GM18907 (cell line): ENCODE results near the gene GCK.

Experiments used
- ATAC-seq: cut with Tn5 transposase; IDR thresholded peaks from one replicate; pipeline ENCODE4 v1.9.1; 2021; ENCODE audit warnings: mild to moderate bottlenecking, moderate library complexity; ENCODE audit not compliant: unreplicated experiment

GCK gene

DNA sequence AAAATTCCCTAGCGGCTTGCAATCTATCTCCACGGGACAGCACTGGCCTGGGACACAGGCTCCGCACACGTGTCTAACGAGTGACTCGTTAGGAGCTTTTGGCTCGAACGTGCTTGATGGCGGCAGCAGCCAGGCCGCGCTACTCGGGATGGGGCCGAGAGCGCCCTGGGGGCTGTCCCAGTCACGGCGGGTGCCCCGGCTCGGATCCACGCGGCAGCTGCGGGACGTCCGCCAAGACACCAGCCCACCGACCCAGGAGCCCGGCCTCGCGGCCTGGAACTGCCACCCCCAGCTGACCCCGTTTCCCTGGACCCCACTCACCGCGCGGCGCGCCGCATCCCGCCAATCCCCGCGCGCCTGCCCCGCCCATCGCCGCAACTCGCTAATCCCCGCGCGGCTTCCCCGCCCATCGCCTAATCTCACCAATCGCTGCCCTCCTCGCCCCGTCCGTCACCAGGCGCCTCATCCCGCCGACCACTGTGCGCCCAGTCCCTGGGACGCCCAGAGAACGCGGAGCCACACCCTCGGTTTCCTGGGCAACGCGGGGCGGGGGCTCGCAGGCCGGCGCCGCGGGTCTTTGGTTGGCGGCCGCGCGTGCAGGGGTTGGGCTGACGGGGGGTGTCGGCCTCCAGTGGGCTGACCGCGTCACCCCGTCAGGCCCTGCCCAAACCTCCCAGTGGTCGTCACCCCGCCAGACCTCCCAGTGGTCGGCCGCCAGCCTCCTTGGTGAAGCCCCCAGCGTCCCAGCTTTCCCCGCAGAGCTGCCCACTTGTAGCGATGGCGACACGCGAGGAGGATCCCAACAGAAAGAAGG lies 65.8 kb downstream of the GCK start, which contains the start of gene POLD2:
POLD2 (minus strand) TSS at position 359 of the 814 bp plus-strand sequence. CDS start 1,495 bp downstream, outside the sequence.
- ATAC-seq: peak; percentile 97

DNA sequence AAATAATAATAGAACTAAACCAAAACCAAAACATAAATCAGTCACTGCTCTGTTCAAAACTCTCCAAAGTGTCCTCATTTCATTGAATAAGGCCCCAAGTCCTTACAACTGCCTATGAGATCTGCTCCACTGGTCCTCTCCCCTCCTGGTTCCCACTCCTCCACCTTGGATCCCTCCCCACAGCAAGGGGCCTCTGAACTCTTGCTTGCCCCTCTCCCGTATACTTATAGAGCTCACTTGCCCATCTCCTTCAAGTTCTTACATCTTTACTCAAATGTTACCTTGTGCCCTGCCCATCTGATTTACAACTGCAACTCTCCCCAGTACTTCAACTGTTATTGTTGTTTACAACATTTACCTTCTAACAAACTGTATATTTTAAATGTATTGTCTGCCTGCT lies 66.7 kb downstream of the GCK start:
- ATAC-seq: no peak

DNA sequence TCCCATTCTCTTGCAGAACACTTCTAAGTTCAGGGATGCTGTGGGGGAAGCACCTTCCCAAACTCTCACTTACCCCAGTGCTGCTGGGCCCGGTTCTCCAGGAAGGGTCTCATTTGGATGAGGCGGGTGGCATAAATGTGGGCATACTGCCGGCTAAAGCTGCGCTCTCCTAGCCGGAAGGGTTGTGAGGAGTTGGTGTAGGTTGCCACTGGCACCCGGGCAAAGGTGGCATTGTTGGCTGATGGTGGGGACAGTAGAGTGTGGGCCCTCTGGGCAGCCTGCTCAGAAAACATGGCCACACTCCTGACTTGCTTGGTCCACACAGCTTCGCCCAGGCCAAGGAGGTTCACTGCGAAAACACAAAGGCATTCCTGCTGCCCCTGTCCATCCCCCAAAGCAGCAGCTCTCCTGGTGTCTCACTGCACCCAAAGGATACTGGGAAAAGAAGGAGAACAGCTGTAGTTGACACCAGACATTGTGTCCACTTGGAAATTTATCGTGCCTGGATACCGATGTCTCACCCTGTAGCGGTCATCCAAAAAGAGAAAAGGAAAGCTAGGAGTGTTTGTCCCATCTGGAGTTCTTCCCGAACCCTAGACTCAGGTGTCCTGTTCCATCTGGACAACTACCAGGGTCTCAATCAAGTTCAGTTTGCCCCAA lies 67.3 kb downstream of the GCK start:
- ATAC-seq: no peak

DNA sequence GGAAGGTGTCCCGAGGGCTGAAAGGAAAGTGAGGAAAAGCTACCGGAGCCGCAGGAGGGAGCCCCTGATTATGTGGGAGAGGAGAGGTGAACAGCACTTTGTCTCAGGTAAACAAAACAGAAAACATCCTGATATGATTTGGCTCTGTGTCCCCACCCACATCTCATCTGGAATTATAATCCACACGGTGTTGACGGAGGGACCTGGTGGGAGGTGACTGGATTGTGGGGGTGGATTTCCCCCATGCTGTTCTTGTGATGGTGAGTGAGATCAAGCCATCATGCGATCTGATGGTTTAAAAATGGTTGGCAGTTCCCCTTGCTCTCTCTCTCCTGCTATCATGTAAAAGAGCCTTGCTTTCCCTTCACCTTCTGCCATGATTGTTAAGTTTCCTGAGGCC lies 68.8 kb downstream of the GCK start:
- ATAC-seq: no peak

DNA sequence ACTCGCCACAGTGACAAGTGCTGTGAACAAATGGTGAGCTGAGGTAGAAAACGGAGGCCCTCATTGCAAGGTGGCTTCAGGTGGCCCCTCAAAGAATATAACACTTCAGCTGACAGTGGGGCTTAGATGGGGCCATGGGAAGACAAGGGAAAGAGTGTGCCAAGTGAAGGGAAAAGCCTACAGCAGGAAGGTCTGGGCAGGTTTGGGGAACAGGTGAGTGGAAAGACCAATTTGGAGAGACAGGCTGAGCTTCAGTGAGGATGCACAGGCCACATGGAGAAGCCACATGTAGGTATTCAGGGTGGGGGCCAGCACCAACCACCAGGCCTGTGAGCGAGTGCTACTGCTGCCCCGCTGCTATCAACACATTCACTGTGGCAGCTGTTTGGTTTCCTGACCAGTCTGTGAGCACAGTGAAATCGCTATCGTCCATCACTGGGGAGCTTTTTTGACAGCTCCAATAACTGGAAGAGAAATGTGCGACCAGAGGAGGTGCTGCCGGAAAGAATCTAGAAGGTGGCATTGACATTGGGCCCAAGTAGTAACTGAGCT lies 69.3 kb downstream of the GCK start:
- no peak for ATAC-seq

DNA sequence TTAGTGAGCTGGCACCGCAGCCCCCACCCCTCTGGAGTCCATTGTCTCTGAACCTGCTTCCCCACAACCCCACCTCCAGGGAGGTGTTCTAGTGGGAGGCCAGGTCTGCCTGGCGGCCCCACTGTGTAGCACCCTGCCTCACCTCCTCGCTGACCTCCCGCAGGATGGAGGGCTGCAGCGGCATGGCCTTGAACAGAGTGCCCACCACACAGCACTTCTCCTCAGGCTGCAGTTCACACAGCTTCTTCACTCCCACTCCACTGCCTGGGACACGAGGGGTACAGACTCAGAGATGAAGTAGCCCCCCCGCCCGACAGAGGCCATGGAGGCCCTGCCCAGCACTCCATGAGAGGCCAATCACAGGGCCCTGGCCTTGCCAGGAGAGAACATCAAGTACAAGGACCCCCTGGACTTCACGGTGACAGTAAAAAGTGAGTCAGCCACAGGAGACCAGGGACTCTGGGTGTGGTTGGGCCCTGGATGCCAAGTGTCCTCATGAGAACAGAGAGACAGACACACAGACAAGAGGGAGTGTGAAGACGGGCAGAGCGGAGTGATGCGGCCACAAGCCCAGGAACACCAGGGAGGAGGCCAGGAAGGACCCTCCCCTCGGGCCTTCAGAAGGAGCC lies 71.3 kb downstream of the GCK start:
- ATAC-seq: no peak

DNA sequence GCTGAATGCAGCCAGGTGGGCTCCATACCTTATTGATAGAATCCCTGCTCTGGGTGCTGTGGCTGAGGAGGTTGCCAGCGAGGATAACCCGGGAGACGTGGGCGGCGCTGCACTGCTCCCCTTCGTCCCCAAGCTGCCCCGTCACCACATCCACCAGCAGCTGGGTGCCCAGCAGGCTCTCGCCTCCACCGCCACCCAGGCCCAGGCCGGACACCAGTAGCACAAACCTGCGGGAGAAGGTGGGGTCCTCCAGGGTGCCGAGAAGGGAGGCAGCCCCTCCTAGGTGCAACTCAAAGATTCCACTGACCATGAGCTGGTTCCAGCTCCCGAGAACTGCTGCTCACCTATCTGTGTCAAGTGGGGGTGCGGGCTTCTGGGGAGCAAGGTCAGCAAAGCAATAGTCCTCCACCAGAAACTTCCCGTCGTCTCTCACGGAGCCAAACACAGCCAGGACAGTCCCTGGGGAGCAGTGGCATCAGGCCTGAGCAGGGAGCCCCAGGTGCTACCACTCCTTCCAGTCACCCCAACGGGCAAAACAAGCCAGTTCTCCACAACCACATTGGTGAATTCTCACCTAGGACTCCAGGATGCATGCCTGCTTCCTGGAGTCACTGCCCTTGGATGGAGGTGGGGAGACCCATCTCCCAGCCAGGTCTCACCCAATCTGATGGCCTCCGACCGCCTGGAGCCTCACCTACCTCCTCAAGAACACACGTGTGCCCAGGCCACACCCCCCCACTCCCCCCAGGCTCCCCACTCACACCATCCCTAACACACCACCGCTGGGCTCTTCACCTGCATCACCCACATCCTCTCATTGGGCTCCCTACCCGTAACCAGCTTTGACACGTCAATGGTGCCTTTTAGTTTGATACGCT lies 72.2 kb downstream of the GCK start:
- ATAC-seq: no peak

DNA sequence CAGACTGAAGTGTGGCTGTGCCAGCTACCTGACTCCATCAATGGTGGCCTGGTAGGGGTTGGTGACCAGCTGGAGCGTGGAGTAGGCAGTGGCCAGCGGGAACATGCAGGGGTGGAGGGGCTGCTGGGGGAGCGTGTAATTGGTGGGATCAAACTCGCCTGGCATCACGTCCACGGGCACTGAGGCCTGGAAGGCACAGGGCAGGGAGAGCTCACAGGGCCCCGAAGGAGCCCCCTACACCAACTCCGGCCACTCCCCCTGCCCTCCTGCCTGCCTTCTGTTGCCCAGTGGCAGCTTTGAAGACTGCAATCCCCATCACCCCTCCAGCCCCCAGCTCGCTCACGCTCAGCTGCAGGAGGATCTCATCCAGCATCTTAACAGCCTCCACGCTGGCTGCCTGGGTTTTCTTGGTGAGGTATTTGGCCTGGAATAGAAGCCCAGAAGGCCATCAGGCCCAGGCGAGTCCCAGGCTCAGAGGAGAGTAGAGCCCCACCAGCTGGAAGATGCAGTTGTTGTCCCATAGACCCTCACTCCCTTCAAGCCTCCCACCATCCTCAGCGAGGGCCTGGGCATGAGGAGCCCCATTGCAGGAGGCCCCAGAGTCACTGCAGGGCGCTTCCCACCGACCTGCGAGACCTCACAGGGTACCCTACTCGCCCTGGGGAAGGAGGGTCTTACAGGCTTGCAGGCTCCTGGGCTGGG lies 73.0 kb downstream of the GCK start:
- no peak for ATAC-seq

DNA sequence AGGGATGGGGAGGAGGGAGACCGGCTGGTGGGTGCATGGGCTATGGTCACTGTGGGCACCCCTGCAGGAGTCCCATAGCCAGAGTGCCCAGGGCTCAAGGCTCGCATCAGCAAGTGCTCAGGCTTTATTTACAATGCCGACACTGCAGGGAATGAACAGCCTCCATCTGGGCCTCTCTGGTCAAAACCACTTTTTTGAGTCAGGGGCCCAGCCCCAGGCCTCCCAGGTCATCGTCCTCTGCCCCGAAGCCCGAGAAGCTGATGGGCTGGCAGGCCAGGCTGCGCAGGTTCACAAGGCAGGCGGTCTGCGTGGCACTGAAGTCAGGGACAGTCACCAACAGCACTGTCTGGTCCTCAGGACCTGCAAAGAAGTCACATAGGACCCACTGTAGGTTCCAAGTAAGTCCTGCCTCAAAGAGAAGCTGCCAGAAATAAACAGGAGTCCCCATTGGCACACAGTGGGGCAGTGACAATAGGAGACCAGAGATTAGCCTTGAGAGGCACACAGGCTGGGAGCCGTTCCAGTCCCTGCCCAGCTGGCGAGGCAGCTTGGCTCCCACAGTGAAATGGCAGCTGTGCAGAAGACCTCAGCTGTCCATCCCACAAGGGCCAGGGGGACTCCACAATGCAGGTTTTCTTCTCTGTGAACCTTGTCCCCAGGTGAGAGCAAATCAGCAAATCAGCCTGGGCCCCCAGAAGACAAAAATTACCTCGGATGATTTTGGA lies 74.5 kb downstream of the GCK start:
- ATAC-seq: no peak

DNA sequence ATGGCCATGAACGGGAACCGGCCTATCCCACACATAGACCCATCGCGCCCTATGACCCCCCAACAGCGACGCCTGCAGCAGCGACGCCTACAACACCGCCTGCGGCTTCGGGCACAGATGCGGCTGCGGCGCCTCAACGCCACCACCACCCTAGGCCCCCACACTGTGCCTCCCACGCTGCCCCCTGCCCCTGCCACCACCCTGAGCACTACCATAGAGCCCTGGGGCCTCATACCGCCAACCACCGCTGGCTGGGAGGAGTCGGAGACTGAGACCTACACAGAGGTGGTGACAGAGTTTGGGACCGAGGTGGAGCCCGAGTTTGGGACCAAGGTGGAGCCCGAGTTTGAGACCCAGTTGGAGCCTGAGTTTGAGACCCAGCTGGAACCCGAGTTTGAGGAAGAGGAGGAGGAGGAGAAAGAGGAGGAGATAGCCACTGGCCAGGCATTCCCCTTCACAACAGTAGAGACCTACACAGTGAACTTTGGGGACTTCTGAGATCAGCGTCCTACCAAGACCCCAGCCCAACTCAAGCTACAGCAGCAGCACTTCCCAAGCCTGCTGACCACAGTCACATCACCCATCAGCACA lies 75.4 kb downstream of the GCK start:
- ATAC-seq: no peak

DNA sequence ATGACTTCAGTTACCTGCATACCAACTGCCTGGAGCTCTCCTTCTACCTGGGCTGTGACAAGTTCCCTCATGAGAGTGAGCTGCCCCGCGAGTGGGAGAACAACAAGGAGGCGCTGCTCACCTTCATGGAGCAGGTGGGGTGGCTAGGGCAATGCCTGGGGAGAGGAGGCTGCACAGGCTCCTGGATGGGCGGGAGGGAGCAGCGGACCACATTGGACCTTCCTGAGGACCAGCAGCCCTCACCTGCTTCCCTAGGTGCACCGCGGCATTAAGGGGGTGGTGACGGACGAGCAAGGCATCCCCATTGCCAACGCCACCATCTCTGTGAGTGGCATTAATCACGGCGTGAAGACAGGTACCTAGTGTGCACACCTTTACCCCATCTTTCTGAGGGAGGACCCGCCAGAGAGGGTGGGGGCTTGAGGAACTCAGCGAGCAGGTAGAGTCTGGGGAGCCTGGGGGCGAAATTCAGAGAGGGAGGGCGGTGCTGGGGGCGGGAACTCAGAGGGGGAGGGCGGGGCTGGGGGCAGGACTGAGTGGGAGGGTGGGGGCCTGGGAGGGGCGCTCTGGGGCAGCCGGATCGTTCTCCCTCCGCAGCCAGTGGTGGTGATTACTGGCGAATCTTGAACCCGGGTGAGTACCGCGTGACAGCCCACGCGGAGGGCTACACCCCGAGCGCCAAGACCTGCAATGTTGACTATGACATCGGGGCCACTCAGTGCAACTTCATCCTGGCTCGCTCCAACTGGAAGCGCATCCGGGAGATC lies 76.1 kb downstream of the GCK start:
- ATAC-seq: no peak

DNA sequence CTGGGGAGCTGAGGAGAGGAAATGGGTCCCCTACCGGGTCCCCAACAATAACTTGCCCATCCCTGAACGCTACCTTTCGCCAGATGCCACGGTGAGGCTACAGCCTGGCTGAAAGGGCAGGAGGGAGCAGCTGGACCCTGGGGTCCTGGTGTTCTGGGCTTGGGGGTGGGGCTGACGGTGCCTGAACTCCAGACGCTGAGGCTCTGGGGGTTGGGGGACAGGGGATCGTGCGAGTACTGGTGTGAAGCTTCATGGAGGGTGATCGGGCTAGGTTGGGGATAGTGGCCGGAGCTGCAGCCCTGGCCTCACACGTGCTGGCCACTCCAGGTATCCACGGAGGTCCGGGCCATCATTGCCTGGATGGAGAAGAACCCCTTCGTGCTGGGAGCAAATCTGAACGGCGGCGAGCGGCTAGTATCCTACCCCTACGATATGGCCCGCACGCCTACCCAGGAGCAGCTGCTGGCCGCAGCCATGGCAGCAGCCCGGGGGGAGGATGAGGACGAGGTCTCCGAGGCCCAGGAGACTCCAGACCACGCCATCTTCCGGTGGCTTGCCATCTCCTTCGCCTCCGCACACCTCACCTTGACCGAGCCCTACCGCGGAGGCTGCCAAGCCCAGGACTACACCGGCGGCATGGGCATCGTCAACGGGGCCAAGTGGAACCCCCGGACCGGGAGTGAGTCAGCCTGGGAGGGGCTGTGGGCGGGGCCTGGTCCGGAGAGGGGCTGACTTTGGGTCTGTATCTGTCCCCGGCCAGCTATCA lies 76.8 kb downstream of the GCK start:
- no peak for ATAC-seq

DNA sequence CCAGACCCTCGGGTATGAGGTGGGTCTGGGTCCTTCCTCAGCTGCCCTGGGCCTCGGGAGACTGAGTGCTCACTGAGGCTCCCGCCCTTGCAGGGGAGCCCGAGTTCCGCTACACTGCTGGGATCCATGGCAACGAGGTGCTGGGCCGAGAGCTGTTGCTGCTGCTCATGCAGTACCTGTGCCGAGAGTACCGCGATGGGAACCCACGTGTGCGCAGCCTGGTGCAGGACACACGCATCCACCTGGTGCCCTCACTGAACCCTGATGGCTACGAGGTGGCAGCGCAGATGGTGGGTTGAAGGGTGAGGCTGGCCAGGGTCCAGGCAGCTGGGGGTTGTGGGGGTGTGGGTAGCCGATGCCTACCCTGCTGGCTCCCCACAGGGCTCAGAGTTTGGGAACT lies 77.5 kb downstream of the GCK start:
- no peak for ATAC-seq

DNA sequence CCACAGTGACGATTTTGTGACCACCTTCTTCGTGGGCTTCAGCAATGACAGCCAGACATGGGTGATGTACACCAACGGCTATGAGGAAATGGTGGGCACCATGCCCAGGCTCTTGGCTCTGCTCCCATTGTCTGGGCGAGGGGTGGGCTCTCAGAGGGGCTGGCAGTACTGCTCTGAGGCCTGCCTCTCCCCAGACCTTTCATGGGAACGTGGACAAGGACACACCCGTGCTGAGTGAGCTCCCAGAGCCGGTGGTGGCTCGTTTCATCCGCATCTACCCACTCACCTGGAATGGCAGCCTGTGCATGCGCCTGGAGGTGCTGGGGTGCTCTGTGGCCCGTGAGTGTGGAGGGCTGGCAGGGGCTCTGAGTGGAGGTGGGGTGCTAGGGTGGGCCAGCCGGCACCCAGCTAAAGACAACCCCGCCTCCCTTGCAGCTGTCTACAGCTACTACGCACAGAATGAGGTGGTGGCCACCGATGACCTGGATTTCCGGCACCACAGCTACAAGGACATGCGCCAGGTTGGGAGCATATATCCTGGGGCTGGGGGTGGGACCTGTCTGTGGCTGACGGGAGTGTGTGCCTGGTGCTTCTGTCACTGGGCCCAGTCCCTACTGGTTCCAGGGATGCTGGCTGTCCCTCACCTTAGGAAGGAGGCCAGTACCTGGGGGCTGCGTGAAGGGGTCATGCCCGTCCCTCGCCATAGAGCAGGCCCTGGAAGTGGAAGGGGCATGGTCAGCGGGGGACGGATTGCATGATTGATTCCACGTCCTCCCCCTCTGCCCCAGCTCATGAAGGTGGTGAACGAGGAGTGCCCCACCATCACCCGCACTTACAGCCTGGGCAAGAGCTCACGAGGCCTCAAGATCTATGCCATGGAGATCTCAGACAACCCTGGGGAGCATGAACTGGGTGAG lies 78.3 kb downstream of the GCK start:
- ATAC-seq: no peak

DNA sequence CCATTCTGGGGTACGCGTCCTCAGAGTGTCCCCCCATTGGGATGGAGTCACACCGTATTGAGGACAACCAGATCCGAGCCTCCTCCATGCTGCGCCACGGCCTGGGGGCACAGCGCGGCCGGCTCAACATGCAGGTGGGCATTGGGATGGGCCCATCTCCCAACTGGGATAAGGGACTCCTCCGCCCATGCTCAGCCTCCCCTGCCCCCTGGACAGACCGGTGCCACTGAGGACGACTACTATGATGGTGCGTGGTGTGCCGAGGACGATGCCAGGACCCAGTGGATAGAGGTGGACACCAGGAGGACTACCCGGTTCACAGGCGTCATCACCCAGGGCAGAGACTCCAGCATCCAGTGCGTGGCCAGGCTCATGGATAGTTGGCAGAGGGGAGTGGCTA lies 79.2 kb downstream of the GCK start:
- ATAC-seq: no peak
